NCI-H510A treated with DMSO at 0.1 percent for 48 hours (cell line): ENCODE measurements around the gene STK32B.
"Not testable (repeated sequence)": the region's sequence is repeated elsewhere in the genome, so short reads cannot be mapped to it uniquely, and the experiment has no call there.

ENCODE experiments used
- DNase-seq: peaks from one replicate; lab custom pipeline; 2025; lab: John Stamatoyannopoulos, UW

The STK32B gene

DNA sequence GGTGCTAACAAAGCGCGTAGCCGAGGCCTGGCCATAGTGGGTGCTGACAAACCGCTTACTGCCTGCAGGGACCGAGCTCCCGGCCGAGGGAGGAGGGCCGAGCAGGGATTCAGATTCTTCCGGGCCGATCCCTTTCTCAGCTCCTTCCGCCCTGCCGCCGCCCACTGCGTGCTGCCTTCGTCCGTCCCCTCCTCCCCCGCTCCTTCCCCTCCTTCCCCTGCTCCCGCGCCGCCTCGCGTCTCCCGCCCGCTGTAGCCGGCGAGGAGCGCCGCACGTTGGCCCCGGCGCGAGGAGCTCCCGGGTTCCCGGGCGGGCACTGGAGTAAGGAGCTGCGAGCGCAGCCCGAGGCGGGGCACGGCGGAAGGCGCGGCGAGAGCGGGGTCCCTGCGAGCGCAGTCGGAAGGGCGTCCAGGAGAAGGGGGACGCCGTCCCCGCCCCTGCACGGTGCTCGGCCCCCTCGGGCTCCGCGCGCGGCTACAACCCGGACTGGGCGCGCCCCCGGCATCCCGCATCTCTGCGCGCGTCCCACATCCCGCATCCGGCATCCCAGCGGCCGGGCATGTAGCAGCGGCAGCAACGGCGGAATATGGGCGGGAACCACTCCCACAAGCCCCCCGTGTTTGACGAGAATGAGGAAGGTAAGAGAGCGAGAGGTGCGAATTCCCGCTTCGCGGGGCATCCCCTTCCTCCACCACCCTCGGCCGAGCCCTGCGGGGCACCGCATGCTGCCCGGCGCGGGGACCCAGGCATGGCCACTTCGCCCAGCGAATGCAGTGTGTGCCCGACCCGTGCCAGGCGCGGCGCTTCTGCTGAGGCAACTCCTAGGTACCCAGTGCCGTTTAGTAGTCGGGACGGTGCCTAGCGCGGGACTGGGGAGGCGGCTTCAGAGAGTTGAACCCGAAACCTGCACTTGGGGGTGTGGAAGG is at the start of gene STK32B:
Gene STK32B (plus strand): TSS at position 203 of the 926 bp plus-strand sequence.
- DNase-seq, result peak; percentile 27

DNA sequence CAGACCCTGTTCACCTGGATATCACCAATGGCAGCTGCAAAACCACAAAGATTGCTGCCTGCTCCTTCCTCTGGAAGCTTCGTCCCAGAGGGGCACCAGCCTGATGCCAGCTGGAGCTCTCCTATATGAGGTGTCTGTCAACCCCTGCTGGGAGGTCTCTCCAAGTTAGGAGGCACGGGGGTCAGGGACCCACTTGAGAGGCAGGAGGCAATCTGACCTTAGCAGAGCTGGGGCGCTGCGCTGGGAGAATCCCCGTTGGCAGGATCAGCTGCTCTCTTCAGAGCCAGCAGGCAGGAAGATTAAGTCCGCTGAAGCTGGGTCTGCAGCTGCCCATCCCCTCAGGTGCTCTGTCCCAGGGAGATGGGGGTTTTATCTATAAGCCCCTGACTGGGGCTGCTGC is 49.6 kb upstream of the STK32B start:
- DNase-seq, result not testable (repeated sequence)

DNA sequence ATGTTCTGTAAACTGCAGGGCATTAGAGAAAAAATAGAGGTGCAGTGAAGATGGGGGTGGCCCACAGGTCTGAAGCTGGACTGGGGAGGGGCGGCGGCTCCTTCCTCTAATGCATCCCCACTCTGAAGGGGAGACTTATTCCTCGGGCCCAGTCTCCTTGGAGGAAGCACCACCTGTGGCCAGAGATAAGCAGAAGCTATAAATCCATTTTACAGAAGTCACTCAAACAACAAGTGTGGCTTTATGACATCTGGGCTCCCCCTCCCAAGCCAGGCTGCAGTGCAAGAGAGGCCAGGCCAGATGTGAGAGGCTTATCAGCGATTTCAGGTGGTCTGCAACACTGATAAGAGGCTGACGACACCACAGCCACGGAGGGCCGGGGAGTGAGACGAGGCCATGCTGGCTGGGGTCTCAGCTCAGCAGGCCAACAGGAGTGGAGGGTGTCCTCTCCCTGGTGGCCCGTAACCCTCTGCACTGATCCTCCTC is 47.9 kb upstream of the STK32B start:
- no peak for DNase-seq

DNA sequence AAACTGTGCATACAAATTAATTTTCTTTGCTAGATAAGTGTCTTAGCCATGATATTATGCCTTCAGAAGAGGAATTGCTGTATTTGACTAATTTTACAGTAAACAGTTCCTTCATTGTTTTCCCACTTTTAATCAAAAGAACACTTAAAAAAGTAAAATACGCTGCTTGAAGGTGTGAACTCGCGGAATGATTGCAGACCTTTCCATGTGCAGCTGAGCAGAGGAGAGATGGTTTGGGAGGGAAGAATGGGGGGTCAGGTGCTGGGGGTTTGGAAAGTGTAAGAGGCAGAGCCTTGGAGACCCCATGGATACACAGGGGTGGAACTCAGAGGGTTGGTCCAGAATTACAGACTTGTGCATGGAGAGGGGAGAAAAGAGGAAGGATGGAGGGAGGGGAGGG is 47.4 kb upstream of the STK32B start:
- DNase-seq, result no peak

DNA sequence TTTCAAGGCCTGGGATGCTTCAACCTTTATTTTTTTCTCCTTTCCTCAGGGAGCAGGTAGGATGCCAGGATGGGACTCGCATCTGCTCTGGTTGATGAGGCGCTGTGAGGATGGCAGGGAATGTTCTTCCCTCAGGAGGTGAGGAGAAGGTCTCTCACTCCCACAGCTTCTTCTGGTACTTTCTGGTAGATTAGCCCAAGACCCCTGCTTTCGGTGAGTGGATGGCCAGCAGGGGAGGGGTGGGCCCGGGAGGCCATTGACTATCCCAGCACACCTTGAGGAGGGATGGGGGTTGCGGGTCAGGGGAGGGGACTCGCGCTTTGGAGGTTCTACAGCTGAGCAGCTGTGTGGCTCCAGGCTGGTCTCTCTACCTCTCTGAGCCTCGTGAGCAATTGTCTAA is 46.8 kb upstream of the STK32B start:
- no peak for DNase-seq

DNA sequence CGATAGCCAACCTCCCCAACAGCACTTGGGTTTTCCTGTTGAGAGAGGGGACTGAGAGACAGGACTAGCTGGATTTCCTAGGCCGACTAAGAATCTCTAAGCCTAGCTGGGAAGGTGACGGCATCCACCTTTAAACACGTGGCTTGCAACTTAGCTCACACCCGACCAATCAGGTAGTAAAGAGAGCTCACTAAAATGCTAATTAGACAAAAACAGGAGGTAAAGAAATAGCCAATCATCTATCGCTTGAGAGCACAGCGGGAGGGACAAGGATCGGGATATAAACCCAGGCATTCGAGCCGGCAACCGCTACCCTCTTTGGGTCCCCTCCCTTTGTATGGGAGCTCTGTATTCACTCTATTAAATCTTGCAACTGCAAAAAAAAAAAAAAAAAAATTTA is 44.3 kb upstream of the STK32B start:
- not testable (repeated sequence) for DNase-seq

DNA sequence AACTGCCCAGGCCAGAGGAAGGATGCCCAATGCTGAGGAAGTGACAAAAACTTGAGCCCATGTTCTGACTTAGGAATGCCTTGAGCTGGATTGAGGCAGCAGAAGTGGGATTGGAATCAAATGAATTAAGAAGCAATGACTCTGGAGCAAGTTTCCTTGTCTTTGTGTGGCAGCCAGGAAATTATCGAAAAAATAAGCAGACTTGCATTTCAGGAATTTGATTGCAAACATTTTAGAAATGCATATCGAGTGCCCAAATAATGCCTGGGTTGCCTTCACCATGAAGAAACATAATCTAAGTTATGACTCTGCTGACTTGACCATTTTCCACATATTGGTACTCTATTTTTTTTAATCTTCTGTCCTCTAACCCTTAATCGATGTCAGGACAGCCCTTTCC is 41.5 kb upstream of the STK32B start:
- DNase-seq, result no peak

DNA sequence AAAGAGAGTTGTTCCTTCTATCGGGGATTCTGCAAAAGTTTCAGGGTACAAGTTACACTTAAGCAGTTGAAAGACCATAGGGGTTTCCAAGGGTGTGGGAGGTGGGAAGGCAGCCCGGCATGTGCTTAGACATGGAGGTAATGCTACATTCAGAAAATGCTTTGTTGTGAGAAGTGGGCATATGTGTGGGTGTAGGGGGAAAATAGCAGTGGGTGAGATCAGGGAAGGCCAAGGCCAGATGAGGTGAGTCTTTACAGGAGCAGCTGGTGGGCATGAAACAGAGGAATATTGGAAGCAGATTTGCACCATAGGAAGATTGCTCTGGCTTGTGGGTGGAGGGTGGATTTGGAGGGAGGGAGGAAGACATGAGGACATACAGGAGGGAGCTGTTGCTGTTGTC is 40.3 kb upstream of the STK32B start:
- DNase-seq, result no peak

DNA sequence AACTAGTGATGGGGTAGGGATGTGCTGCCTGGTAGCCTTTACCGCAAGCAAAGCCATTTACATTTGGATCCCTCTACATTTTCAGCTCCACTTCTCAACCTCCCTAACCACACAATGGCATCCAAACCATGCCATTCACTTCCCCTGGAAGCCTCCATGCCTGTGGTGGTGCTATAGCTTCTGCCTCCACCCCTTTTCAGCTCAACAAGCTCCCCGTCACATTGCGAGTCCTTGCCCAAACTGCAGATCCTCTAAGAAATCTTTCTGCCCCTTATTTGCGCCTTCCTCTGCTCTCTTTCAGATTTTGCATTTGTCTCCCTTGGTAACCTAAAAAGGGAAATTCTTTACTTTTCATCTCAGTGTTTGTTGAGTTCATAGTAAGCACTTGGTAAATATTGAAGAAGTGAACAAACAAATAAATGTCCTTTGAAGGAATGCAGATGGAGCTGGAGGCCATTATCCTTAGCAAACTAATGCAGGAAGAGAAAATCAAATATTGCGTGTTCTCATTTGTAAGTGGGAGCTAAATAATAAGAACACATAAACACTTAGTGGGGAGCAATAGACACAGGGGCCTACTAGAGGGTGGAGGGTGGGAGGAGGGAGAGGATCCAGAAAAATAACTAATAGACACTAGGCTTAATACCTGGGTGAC is 38.9 kb upstream of the STK32B start:
- DNase-seq, result no peak

DNA sequence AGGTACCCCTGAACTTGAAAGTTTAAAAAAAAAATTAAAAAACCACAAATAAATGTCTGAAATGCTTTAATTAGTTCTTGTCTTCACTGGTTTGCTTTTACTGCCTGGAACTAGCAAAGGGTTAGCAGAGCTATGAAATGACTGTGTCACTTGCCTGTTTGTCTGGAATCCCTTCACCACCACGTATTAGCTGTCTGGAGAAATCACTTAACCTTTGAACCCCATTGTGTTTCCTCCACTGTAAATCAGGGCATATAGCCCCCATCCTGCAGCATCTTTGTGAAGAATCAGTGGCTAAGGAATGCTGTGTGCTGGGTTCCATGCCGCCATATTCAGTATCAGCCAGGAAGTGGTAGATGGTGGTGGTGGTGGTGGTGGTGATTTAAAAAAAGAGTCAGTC is 38.3 kb upstream of the STK32B start:
- DNase-seq, result no peak

DNA sequence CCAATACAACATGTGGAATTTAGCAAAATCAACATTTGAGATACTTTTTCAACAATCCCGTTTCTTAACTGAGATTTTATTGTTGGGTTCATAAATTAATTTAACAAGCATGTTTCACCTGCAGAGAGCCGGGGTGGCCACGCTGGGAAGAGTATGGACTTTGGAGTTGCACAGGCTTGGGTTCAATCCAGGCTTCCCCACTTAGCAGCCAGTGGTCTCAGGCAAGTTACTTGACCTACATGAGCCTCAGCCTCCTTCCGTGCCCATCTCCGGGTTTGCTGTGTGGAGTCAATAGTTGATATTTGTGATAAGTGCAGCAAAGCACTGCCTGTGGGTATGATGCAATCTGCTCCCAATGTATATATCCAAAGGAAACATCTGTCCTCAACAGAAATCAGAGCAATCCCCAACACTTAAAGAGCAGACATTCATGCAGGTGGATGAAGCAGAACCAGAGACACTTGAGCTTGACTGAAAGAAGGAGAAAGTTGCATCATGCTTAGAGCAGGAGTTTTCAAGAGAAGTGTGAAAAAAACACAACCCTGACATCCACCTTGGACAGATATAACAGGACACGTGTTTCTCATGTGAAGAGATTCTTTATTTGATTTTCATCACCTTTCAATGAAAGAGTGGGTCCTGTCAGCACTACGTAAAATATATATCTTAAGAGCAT is 37.1 kb upstream of the STK32B start:
- DNase-seq, result no peak

DNA sequence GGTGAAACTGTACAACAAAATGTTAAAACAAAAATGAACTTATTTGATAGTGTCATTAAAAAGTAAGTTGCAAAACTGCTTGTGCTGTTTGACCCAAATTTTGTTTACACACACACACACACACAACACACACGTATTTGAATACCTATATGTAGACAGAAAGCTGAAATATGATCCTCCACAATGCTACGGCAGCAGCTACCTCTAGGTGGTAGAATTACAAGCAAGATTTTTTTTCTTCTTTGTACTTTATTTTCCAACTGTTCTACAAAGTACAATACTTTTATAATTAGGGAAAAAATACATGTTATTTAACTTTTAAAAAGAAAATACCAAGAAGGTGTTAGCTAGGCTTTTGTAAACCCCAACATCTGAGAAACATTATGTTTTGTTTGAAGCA is 33.2 kb upstream of the STK32B start:
- no peak for DNase-seq

DNA sequence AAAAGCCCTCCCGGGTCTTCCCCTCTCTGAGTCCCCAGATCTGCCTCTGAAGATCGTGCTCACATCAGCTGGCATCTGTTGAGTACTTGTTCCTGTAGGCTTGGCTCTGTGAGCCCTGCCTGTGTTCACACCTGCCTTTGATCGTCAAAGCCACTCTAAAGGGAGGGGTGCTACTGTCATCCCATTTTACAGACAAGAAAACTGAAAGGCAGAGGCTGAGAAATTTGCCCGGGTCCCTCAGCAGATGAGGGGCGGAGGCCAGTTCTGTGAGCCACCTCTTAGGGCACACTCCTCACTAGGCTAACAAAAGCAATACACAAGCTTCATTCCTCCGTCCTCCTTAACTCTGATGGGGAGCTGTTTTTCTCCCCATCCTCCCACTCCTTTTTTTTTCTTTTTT is 32.7 kb upstream of the STK32B start:
- no peak for DNase-seq

DNA sequence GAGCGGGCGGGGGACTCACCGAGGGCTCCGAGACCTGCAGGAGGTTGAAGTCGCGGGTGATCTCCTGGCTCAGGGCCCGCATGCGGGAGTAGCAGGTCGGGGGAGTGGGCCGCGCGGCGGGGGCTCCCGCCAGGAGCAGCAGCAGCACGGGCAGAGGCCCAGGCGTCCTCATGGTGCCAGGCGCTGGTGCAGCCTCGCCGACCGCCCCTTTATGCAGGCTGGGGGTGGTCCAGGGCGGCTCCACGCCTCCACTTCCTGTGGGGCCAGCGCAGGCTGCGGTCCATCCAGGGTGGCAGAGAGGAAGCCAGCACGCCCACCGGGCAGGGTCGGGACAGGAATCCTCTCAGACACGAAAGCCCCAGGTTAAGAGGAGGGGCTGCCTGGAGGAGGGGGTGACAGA is 32.0 kb upstream of the STK32B start, which contains the start of gene CYTL1:
Gene CYTL1 (minus strand): TSS at position 185 of the 400 bp plus-strand sequence. CDS start 13 bp downstream, at position 172.
- DNase-seq, result no peak

DNA sequence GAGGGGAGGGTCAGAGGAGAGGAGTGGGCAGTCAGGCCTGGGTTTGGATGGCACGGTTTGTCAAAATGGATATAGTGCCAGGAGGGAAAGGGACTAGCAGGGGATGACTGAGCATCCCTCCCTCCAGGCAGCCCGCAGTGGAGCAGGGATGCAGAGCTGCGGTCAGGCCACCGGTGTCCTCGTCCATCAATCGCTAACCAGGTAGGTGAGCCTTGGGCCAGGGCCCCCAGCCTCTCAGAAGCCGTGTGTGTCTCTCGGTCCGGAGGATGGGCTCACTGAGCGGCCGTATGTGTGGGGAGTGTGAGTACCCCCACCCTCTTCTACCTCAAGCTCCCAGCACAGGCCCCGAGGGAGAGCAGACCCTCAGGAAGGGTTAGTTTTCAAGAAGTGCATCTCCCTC is 31.5 kb upstream of the STK32B start:
- DNase-seq, result no peak

DNA sequence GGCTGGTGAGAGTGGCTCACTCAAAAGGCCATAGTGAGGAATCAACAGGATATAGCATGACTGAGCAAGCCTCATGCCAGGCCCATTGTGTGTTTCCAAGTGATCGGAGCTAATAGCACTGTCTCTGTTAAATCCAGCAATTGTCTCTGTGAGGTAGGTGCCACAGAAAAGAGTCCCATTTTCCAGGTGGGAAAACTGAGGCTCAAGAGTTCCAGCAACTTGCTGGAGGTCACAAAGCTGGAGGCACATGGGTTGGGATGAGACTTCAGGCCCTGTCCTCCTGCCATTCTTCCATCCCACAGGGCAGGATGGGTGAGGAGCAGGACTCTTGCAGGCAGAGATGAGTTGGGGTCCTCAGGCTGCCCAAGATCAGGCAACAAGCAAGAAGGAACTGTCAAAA is 30.9 kb upstream of the STK32B start:
- no peak for DNase-seq

DNA sequence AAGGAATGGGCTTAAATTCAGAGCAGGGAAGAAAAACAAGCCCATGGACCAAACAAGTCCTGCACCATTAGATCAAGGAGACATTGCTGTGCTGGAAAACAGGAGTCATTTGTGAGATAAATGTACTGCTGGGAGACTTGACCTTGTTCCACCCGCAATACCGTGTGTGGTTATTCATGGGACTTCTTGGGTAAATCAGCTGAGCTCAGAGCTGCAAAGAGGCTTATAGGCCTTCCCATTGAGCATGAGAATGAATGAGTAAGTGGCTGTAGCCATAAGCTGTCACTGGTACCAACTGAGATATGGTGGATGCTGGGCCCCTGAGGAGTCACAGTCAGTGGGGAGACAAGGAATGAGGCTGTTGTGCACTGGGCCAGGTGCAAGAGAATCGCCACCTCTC is 29.7 kb upstream of the STK32B start:
- DNase-seq, result no peak

DNA sequence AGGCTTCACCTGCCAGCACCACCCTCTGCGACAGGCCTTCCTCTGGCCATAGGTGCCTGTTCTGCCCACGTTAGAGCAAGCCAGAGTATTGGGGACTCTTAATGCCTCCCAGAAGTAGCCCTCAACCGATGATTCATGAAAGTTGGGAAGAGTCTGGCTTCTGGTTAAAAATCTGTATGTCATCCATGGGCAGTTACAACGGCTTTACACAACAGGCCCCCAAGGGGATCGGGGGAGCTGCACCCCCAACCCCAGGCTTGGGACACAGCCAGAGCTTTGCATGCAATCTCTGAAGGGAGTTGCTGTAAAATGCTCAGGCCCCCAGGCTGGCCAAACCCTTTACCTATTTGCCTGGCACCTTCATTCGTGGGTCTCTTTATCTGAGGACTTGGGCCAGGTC is 26.6 kb upstream of the STK32B start:
- DNase-seq, result no peak

DNA sequence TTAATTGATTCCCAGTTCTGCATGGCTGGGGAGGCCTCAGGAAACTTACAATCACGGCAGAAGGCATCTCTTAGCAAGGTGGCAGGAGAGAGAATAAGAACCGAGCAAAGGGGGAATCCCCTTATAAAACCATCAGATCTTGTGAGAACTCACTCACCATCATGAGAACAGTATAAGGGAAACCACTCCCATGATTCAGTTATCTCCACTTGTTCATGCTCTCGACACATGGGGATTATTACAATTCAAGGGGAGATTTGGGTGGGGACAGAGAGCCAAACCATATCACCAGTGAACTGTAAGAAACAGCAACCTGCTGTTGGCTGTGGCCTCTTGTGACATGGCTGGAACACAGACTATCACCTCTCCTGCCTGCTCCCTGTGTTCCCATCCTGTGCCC is 24.9 kb upstream of the STK32B start:
- no peak for DNase-seq

DNA sequence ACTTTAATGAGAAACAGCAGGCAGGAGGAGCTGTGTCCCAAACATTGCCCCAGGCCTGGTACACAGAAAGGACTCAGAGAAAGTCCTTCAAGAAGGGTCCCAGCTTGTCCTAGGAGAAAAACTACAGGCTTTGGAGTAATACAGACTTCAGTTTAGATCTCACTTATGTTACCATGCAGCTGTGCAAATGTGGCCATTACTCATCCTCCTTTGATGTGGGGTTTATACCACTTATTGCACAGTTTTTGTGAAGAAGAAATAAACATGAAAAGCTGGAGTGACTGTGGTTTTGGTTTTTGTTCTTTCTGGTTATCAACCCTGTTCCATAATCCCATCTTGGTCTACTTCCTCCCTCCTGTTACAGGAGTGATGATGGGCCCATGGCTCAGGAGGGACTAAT is 23.9 kb upstream of the STK32B start:
- no peak for DNase-seq

DNA sequence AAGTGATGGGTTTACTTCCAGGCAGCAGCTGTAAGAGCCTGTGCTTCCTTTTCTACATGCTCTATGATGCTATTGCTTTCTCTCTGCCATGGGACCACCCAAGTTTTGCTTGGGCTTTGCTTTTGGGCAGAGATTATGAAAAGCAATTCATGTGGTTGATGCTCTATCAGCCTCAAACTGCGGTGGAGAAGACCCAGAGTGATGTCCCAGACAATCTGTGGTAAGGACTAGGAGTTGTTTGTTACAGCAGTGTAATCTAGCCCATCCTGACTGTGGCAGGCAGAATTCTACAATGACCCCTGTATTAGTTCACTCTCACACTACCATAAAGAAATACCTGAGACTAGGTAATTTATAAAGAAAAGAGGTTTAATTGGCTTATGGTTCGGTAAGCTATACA is 22.8 kb upstream of the STK32B start:
- no peak for DNase-seq

DNA sequence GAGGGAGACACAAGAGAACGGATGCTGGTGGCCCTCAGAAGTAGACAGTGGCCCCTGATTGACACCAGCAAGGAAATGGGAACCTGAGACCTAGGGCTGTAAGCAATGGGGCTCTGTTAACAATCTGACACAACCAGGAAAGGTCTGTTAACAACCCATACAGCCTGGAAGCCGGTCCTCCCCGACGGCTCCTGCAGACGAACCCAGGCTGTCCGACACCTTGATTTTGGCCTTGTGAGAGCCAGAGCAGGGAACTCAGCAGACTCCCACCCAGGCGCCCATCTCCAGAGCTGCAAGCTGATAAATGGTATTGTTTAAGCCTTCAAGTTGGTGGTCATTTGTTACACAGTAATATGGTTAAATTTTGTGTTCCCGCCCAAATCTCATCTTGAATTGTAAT is 21.8 kb upstream of the STK32B start:
- no peak for DNase-seq

DNA sequence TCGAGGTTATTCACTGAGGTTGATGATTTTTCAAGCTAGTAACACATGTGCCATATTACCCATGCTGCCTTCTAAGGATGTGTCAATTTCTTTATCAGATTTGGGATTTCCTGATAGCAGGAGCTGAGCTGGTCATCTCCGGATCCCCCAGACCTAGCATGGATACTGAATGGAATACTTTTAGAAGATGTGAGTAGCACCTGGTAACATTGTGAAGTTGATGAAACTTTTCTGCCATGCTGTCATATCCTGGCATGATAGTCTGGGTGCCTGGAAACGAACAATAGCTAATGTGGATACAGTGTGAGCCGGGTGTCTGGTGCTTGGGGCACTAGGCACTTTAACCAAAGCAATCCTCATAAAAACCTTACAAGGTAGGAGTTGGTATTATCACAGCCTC is 21.1 kb upstream of the STK32B start:
- no peak for DNase-seq
